ENCODE data around the gene MCAT. TPM values are rescaled to one million over a fixed set of nuclear protein-coding genes. Genes with fewer than 3 reads are reported as not detected.

Gene MCAT
- total RNA-seq, 1 experiment from 2014 or later = 18.8 TPM

DNA sequence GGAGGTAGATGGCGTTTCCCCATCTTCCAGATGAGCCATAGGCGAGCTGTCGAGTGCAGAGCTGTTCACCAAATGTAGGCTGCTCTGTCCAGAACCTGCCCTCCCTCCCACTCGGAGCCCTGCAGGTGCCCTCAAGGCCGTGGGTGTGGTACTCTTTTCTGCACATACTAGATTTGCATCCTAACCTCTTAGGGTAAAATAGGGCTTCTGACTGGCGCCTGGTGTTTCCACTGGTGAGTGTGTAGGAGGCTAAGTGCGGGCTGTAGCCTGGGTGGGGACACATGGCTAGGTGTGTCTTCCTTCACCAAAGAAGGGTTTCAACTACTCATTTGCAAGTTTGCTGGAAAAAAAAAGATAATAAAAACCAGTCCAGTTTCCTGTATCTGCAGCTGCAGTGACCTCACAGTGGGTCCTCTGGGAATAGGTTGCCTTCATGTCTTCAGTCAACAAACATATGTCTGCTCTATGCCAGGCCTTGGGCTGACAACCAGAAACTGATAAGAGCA lies 24.2 kb downstream of the MCAT start:
- H3K36me3 Mint-ChIP-seq (ENCODE audit: insufficient read depth, unreplicated experiment) = peaks cover 12% of the 10 kb centered on the region
- TF ChIP-seq, protein P1, sequence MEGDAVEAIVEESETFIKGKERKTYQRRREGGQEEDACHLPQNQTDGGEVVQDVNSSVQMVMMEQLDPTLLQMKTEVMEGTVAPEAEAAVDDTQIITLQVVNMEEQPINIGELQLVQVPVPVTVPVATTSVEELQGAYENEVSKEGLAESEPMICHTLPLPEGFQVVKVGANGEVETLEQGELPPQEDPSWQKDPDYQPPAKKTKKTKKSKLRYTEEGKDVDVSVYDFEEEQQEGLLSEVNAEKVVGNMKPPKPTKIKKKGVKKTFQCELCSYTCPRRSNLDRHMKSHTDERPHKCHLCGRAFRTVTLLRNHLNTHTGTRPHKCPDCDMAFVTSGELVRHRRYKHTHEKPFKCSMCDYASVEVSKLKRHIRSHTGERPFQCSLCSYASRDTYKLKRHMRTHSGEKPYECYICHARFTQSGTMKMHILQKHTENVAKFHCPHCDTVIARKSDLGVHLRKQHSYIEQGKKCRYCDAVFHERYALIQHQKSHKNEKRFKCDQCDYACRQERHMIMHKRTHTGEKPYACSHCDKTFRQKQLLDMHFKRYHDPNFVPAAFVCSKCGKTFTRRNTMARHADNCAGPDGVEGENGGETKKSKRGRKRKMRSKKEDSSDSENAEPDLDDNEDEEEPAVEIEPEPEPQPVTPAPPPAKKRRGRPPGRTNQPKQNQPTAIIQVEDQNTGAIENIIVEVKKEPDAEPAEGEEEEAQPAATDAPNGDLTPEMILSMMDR (IDR thresholded peaks at IDR 0.05; ENCODE audit: unreplicated experiment) = no peak
- ChIA-PET POLR2A (interaction anchor here (0.9 kb wide), 1 partner anchor 29 kb away, joined by 3 read pairs; no protein-coding TSS in a partner anchor), CTCF (interaction anchor here (0.6 to 0.7 kb wide), 2 partner anchors 130 to 152 kb away, joined by 3 to 4 read pairs; no protein-coding TSS in a partner anchor)
- H3K27ac Mint-ChIP-seq (ENCODE audit: low read depth, unreplicated experiment) = no peak overlapping the region
- intact Hi-C loops (cut with micrococcal nuclease) = no loop called here
- no peaks in the 10 kb centered on the region for H3K9me3 Mint-ChIP-seq (ENCODE audit: unreplicated experiment)
- no peak for DNase-seq (ENCODE audit: unreplicated experiment)
- no TSS peak for BruUV-seq (replicated peaks)
- H3K27me3 Mint-ChIP-seq (ENCODE audit: insufficient read depth, unreplicated experiment) = no peaks in the 10 kb centered on the region
- no peak overlapping the region for H3K4me3 Mint-ChIP-seq (ENCODE audit: unreplicated experiment)
- no peaks in the 10 kb centered on the region for H3K4me1 Mint-ChIP-seq (ENCODE audit: insufficient read depth, unreplicated experiment)

DNA sequence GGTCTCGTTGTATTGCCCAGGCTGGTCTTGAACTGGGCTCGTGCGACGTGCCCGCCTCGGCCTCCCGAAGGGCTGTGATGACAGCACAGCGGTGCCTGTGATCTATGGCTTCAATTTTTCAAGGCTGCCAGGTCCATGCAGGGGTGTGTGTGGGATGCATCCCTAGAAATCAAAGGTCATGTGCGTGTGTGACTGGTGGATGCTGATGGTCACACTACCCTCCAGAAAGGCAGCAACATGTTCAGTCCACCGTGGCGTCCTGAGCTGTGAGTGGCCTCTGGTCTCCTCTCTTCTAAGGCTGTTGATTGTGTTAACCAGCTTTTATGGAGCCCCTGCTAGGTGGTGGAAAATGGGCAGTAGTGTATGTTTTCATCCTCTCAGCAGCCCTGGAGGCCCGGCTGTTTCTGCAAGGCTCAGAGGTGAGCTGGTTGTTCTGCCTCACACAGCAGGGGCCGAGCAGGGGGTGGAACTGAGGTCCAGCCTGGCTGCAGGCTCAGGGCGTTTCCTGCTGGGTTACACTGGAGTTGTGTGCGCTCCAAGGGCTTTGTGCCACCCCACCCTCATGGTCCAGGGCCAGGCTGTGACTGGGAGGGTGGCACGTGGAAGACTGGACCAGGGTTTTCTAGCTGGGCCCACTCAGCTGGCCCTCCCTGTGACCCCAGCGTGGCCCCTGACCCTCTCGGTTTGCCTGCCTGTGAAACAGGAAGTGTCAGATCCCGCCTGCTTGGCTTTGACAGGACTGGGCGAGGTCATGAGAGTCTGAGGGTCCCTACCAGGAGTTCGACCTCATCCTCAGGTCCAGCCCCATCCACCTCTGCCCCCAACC lies 25.0 kb downstream of the MCAT start:
- CTCF ChIA-PET = interaction anchor here (0.6 kb wide), 1 partner anchor 235 kb away, joined by 3 read pairs; no protein-coding TSS in a partner anchor
- Mint-ChIP-seq H3K4me1 (ENCODE audit: insufficient read depth, unreplicated experiment) (no peaks in the 10 kb centered on the region), H3K4me3 (ENCODE audit: unreplicated experiment) (no peak overlapping the region), H3K27ac (ENCODE audit: low read depth, unreplicated experiment) (no peak overlapping the region), H3K36me3 (ENCODE audit: insufficient read depth, unreplicated experiment) (peaks cover 12% of the 10 kb centered on the region), H3K27me3 (ENCODE audit: insufficient read depth, unreplicated experiment) (no peaks in the 10 kb centered on the region), H3K9me3 (ENCODE audit: unreplicated experiment) (no peaks in the 10 kb centered on the region)
- no TSS peak for BruUV-seq (replicated peaks)
- POLR2A ChIA-PET = interaction anchor here (0.6 to 1.3 kb wide), 3 partner anchors 9 to 28 kb away, joined by 3 to 8 read pairs (median 3); no protein-coding TSS in a partner anchor
- TF ChIP-seq, protein P1 (IDR thresholded peaks at IDR 0.05; ENCODE audit: unreplicated experiment) = no peak
- DNase-seq (ENCODE audit: unreplicated experiment) = no peak
- intact Hi-C loops (cut with micrococcal nuclease) = no loop called here

DNA sequence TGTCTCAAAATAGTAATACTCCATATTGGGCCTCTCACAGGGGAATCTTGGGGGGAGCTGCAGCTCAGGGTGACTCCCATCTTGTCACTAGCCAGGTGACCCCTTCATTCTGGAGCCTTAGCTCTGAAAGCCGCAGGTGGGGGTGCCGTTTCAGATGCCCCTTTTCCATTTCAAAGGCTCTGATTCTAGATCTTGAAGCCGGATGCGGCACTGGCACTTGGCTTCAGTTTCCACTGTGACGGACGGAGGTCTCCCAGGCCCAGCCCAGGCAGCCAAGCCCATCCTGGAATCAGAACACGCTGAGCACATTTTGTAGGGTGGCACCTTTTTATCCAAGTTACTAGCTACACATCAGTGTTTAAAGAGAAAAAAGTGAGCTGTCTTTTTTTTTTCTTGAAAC lies 26.3 kb downstream of the MCAT start:
- intact Hi-C loops (cut with micrococcal nuclease) = no loop called here
- ChIA-PET POLR2A (interaction anchor here (1.3 kb wide), 1 partner anchor 11 kb away, joined by 8 read pairs; no protein-coding TSS in a partner anchor), CTCF (interaction anchor here (0.6 to 0.8 kb wide), 3 partner anchors 16 to 243 kb away, joined by 3 to 4 read pairs (median 4); no protein-coding TSS in a partner anchor)
- TF ChIP-seq, protein P1 (IDR thresholded peaks at IDR 0.05; ENCODE audit: unreplicated experiment) = no peak
- no peak for DNase-seq (ENCODE audit: unreplicated experiment)
- no peaks in the 10 kb centered on the region for H3K27me3 Mint-ChIP-seq (ENCODE audit: insufficient read depth, unreplicated experiment)
- BruUV-seq (replicated peaks) = no TSS peak
- H3K4me3 Mint-ChIP-seq (ENCODE audit: unreplicated experiment) = no peak overlapping the region
- H3K4me1 Mint-ChIP-seq (ENCODE audit: insufficient read depth, unreplicated experiment) = no peaks in the 10 kb centered on the region
- peaks cover 12% of the 10 kb centered on the region for H3K36me3 Mint-ChIP-seq (ENCODE audit: insufficient read depth, unreplicated experiment)
- H3K27ac Mint-ChIP-seq (ENCODE audit: low read depth, unreplicated experiment) = no peak overlapping the region
- no peaks in the 10 kb centered on the region for H3K9me3 Mint-ChIP-seq (ENCODE audit: unreplicated experiment)

DNA sequence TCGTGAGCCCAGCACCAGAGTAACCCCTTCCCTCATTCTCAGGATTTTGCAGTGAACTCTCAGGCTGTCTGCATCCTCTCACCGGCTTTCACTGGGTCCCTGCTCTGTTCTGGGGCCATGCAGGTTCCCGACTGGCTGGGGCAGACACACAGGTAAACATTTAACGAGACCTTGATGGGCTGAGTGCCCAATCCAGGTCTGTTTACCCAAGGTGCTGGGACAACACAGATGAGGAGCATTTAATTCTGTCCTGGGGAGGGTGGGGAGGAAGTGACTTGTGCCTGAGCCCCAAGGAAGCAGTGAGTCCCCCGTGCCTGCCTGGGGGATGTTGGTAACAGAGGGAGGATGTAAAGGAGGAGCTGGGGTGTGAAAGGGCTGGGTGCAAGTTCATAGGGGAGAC lies 28.2 kb downstream of the MCAT start:
- TF ChIP-seq, protein P1 (IDR thresholded peaks at IDR 0.05; ENCODE audit: unreplicated experiment) = no peak
- no peak for DNase-seq (ENCODE audit: unreplicated experiment)
- Mint-ChIP-seq H3K36me3 (ENCODE audit: insufficient read depth, unreplicated experiment) (peaks cover 12% of the 10 kb centered on the region), H3K27ac (ENCODE audit: low read depth, unreplicated experiment) (no peak overlapping the region), H3K4me3 (ENCODE audit: unreplicated experiment) (no peak overlapping the region), H3K4me1 (ENCODE audit: insufficient read depth, unreplicated experiment) (no peaks in the 10 kb centered on the region), H3K9me3 (ENCODE audit: unreplicated experiment) (no peaks in the 10 kb centered on the region), H3K27me3 (ENCODE audit: insufficient read depth, unreplicated experiment) (no peaks in the 10 kb centered on the region)
- ChIA-PET CTCF (no interaction called here), POLR2A (no interaction called here)
- BruUV-seq (replicated peaks) = no TSS peak
- intact Hi-C loops (cut with micrococcal nuclease) = loop anchor here (5.0 kb wide), 1 partner anchor 37 kb away; the partner anchor contains the start of gene TSPO

Data from MCF 10A (cell line).